ENCODE results near the gene PDE11A. TPM values are rescaled to one million over a fixed set of nuclear protein-coding genes. Genes with fewer than 3 reads are reported as not detected.

The PDE11A gene
- total RNA-seq, 1 experiment from 2014 or later, result 2.6 TPM

GRCh38 chr2:177894546-177894945, 178.0 kb downstream of the PDE11A start:
- DNase-seq (ENCODE audit: low spot score), result no peak
- in situ Hi-C loops (cut with HindIII; ENCODE audit: low sequenced_read_pairs), result no loop called here

- in situ Hi-C loops (cut with HindIII; ENCODE audit: low sequenced_read_pairs), result no loop called here
- DNase-seq (ENCODE audit: low spot score), result no peak
Observed at GRCh38 chr2:177893880-177894279, 178.7 kb downstream of the PDE11A start.

- in situ Hi-C loops (cut with HindIII; ENCODE audit: low sequenced_read_pairs), result no loop called here
- DNase-seq (ENCODE audit: low spot score), result no peak
Observed at GRCh38 chr2:177891533-177891932, 181.0 kb downstream of the PDE11A start.

GRCh38 chr2:177889818-177890460, 182.6 kb downstream of the PDE11A start:
- in situ Hi-C loops (cut with HindIII; ENCODE audit: low sequenced_read_pairs), result no loop called here
- DNase-seq (ENCODE audit: low spot score), result no peak

GRCh38 chr2:177888581-177888980, 184.0 kb downstream of the PDE11A start:
- in situ Hi-C loops (cut with HindIII; ENCODE audit: low sequenced_read_pairs), result no loop called here
- DNase-seq (ENCODE audit: low spot score), result no peak

GRCh38 chr2:177887722-177888121, 184.9 kb downstream of the PDE11A start:
- in situ Hi-C loops (cut with HindIII; ENCODE audit: low sequenced_read_pairs), result no loop called here
- DNase-seq (ENCODE audit: low spot score), result no peak

- in situ Hi-C loops (cut with HindIII; ENCODE audit: low sequenced_read_pairs), result no loop called here
- no peak for DNase-seq (ENCODE audit: low spot score)
Observed at GRCh38 chr2:177886824-177887223, 185.8 kb downstream of the PDE11A start.

GRCh38 chr2:177885828-177886466, 186.6 kb downstream of the PDE11A start:
- in situ Hi-C loops (cut with HindIII; ENCODE audit: low sequenced_read_pairs), result no loop called here
- no peak for DNase-seq (ENCODE audit: low spot score)

- no peak for DNase-seq (ENCODE audit: low spot score)
- in situ Hi-C loops (cut with HindIII; ENCODE audit: low sequenced_read_pairs), result no loop called here
Observed at GRCh38 chr2:177883177-177883576, 189.4 kb downstream of the PDE11A start.

GRCh38 chr2:177882501-177882900, 190.1 kb downstream of the PDE11A start:
- in situ Hi-C loops (cut with HindIII; ENCODE audit: low sequenced_read_pairs), result no loop called here
- no peak for DNase-seq (ENCODE audit: low spot score)

- DNase-seq (ENCODE audit: low spot score), result no peak
- in situ Hi-C loops (cut with HindIII; ENCODE audit: low sequenced_read_pairs), result no loop called here
Observed at GRCh38 chr2:177881921-177882320, 190.7 kb downstream of the PDE11A start.

- DNase-seq (ENCODE audit: low spot score), result no peak
Observed at GRCh38 chr2:177881008-177881747, 191.4 kb downstream of the PDE11A start.

GRCh38 chr2:177880285-177880684, 192.3 kb downstream of the PDE11A start:
- in situ Hi-C loops (cut with HindIII; ENCODE audit: low sequenced_read_pairs), result no loop called here

More at GRCh38 chr2:177881008-177881747, 191.4 kb downstream of the PDE11A start:
- in situ Hi-C loops (cut with HindIII; ENCODE audit: low sequenced_read_pairs), result no loop called here

GRCh38 chr2:177876950-177877349, 195.6 kb downstream of the PDE11A start:
- in situ Hi-C loops (cut with HindIII; ENCODE audit: low sequenced_read_pairs), result no loop called here
- DNase-seq (ENCODE audit: low spot score), result no peak

More at GRCh38 chr2:177880285-177880684, 192.3 kb downstream of the PDE11A start:
- DNase-seq (ENCODE audit: low spot score), result no peak

- in situ Hi-C loops (cut with HindIII; ENCODE audit: low sequenced_read_pairs), result no loop called here
- no peak for DNase-seq (ENCODE audit: low spot score)
Observed at GRCh38 chr2:177874686-177875085, 197.9 kb downstream of the PDE11A start.

GRCh38 chr2:177873915-177874314, 198.7 kb downstream of the PDE11A start:
- no peak for DNase-seq (ENCODE audit: low spot score)
- in situ Hi-C loops (cut with HindIII; ENCODE audit: low sequenced_read_pairs), result no loop called here

GRCh38 chr2:177872286-177872685, 200.3 kb downstream of the PDE11A start:
- in situ Hi-C loops (cut with HindIII; ENCODE audit: low sequenced_read_pairs), result no loop called here
- no peak for DNase-seq (ENCODE audit: low spot score)

- in situ Hi-C loops (cut with HindIII; ENCODE audit: low sequenced_read_pairs), result no loop called here
- no peak for DNase-seq (ENCODE audit: low spot score)
Observed at GRCh38 chr2:177869912-177870311, 202.7 kb downstream of the PDE11A start.

- no peak for DNase-seq (ENCODE audit: low spot score)
- in situ Hi-C loops (cut with HindIII; ENCODE audit: low sequenced_read_pairs), result no loop called here
Observed at GRCh38 chr2:177869209-177869608, 203.4 kb downstream of the PDE11A start.

GRCh38 chr2:177868806-177869205, 203.8 kb downstream of the PDE11A start:
- DNase-seq (ENCODE audit: low spot score), result no peak
- in situ Hi-C loops (cut with HindIII; ENCODE audit: low sequenced_read_pairs), result no loop called here
